ENCODE measurements around the gene ARHGEF7.

Gene ARHGEF7

DNA sequence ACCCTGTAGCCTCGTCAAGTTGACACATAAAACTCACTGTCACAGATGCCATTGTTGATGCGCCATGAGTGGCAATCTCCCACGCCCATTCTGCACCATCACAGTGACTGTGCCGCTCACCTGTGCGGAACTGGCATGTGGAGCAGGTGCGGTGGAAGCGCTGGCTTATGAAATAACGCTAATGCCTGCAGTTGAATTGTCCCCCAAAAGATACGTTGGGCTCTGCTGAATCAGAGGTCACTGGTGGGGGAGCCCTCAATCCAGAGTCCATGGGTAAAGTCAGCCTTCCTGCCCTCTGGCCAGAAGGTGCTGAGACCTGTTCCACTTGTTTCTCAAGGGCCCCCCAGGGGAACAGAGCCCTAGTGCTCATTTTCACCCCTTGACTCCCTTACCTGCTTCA, 2.9 kb upstream of the ARHGEF7 start:
- DNase-seq, result no peak

DNA sequence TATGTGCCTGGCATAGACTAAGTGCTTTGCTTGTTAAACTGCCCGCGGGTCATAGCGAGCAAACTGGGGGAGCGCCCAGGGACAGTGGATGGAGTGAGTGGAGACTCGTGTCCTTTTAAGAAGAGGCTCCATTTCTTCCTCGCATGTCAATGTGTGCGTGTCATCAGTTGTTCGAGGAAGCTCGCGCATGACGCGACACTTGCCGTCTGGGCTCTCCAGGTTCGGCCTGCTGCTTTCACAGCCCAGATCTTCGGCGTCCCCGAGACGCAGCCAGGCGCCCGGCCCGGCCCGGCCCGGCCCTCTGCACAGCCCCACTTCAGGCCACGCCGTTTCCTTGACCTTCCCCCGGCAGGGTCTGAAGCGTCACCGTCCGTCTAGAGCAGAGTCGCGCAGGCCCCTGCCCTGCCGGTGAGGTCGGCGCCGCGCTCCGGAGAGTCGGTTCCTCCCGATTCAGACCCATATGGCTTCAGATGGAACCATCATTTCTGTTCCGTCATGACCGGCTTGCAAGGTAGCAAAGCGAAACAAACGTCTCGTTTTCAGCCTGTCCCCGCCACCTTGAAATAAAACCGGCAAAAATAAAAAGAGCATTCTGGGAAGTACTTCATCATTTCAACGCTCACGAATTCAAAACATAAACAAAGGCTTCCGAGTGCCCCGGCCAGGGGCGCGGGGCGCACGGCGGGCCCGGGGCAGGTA, 599 bp upstream of the ARHGEF7 start:
- DNase-seq, result no peak

DNA sequence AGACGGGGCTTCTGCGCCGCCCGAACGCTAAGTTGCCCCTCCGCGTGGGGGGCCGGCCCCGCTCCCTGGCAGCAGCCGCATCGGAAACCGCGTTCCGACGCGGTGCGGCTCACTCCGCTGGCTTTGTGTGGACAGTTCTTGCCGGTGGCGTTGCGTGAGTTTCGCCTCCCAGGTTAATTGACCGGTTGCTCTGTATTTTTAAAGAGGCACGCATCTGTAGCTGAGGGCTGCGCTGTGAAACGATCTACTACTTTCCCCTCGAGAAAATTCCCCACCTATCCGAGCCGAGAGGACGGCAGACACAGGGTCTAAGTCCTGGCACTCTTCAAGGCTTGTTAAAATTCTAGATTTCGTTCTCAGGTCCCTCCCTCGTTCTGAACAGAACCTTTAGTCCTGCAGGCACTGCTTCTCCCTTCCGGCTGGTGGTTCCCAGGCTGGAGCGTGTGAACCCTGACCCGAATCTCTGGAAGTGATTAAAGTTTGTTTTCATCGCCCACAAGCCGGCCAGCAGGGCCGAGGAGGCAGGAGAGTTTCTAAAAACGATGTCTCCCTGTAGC, 933 bp downstream of the ARHGEF7 start:
- no peak for DNase-seq

DNA sequence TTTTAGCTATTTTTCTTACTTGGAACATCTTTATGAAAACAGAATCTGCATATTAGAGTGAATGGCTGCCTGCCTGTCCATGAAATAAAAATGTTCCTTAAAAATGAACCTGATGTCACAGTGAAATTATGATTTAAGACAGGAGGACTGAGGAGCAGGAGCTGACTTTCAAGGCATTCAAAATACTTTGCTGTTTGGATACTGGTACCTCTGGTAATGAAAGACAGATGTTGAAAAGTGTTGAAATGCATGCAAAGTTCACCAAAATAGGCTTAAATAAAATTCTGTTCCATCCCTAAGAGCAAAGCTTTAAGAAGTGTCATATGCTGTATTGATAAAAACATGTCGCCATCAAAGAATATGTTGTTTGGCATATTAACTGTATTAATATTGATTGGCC, 1.7 kb downstream of the ARHGEF7 start:
- no peak for DNase-seq

DNA sequence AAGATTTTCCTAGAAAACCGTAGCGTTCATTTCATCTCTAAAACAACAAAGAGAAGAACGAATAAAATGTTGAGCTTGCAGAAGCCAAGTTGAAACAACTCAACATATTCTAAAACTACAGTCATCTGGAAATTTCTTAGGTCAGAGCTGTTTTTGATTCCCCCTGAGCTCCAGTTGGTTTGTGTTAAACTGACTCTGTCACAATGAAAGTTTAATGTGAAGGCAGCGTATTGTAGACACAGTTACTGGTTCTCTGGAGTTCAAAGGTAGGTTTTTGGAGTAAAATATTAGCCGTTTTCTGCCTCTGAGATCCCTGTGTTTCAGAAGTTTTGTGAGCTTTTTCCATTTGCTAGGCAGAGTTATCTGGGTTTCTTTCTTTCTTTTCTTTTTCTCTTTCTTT, 2.2 kb downstream of the ARHGEF7 start:
- no peak for DNase-seq

DNA sequence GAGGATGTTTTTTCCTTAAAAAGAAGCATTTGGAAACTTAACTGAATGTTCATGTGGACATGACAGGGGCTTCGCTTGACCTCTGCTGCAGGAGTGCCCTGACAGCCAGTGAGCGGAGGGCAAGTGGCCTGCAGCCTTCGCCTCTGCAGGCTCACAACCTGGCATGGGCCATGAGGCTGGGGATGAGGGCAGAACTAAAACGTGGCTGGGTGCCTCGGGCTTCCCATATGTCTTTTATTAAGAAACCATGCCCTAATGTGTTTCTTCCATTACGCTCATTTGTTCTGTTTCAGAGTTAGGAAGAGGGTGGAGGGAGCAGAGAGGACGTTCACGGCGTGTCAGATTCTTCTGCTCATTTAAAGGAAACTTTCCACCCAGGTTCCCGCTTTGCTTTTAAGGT, 2.9 kb downstream of the ARHGEF7 start:
- DNase-seq, result no peak

DNA sequence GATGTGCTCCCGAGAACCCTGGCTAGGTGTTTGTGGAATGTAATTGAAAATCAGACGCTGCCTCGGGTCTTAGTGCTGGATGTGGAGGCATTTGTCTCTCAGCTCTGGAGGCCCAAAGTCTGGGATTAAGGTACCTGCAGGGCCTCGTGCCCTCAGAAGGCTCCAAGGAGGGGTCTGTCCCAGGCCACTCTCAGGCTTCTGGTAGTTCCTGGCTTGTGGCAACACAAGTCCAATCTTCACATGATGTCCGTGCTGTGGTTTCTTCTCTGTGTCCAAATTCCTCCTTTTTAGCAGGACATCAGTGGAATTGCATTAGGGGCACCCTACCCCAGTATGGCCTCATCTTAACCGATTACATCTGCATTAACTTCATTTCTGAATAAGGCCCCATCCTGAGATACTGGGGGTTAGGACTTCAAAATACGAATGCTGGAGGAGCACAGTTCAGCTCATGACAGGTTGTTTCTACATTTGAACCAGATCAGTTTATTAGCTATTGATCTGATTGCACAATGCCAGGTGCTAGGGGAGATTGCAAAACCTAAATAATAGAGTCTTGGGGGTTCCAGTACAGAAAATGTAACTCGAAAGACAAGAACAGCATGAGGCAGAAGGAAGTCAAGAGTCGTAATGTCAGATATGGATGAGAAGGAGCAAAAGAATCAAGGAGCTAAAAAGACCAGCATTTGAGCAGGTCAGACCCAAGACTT, 3.9 kb downstream of the ARHGEF7 start:
- DNase-seq, result no peak

DNA sequence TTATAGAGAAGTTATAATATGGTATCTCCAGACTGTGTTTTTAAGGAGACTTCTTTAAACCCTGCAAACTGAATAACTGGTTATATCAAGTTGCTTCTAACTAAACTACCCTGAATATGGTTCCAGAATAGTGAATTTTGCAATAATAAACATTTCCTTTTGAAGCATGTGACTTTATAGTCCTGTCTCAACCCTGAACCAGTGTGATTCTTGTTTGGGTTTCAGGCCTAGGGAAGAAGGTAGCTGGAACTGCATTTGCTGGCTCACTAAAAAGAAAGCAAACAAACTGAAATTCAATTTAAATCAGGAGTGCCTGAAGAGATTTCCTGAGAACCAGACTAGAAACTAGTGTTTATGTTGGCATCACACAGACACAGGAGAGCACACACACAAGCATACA, 4.9 kb downstream of the ARHGEF7 start:
- DNase-seq, result no peak

DNA sequence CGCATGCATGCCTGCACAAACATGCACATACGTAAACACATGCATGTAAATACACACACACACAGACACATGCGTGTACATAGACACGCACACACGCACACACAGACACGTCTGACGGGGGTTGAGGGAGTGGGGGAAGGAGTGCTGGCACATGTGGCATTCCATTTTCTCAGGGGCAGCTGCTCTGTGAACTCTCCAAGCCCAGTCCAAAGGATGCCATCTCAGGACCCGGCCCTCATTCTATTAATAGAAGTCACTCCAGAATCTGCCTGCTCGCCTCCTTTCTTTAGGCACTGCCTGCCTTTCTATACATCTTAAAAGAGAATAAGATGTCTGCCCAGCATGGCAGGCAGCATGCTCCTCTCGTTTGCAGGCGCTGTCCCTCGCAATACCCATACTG, 5.3 kb downstream of the ARHGEF7 start:
- no peak for DNase-seq

DNA sequence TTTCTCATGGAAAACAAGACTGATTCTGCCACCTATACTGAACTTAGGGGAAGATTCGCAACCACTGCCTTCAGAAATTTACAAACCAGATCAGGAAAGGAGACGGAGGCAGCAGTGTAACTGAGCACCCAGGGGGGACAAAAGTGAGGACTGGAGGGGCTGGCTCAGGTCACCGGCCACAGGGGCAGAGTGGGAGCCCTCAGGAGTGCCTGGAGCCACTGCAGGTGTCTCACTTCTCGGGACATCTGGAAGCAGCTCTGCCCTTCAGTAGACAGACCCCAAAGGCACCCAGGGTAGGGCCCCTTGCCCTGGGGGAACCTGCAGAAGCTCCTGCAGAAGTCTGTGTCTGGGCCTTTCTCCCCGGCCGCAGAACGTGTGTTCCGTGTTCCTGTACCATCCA, 5.8 kb downstream of the ARHGEF7 start:
- no peak for DNase-seq

DNA sequence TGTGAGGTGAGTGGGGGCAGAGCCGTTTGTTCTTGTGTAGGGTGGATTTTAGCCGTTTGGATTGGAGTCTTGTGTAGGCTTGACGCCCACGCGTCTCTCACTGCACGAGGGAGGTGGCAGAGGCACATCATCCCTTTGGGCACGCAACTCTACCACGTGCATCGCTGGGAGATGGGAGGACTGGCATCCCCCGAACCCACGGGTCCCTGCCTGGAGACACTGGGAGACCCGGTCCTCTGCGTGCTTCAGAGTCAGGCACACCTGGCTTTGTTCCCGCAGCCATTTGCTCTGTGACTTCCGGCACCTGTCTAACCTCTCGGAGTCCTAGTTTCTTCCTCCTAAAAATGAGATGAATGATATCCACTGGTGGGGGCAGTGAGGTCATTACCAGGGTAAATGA, 6.4 kb downstream of the ARHGEF7 start:
- no peak for DNase-seq

DNA sequence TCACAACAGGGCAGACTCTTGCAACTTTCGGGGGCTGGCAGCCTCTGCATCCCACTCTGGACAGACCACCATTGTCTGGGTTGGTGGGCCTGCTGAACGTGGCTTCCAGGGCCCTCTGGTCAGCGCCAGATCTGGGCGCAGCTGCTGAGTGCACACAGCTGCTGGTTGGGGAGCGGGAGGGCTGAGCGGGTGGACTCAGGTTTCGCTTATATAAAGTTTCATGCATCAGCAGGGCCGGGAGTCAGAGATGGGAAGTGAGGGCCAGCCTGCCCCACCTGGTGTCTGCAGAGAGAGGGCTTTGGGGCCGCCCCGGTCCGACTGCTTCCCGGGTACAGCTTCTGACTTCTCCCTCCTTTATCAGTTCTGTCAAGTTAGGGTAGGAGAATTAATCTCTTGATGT, 6.9 kb downstream of the ARHGEF7 start:
- DNase-seq, result no peak

DNA sequence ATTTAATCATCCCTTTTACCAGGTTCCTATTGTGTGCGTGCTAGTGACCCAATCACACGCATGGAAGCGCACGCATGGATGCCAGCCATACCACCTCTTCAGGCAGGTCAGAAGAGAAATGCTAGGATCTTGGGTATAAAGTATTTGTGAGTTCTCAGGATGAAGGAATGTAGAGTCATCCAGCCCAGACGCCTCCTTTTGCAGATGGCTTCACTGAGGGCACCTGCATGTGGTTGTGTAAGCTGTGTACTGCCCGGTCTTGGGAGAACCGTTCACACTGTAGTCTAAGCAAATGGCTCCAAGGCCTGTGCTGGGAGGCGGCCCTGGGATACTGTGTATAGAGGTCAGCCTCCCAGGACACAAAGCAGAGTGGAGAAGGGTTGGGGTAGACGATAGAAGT, 7.5 kb downstream of the ARHGEF7 start:
- DNase-seq, result no peak

DNA sequence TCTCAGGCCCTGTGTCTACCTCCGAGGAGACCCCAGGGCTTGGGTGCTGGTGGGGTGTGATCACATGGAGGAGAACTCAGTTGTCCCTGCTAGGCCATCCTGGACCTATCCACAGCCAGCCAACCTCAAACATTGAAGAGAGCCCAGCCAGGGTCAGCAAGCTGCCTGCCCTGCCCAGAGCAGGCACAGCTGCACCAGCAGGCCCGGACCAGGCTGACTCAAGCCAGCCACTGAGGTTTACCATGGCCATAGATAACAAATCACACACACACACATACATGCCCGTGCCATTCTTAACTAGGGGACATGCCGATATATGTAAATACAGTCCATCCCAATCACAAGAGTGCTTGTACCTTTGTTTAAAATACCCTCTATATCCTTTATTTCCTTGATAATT, 8.1 kb downstream of the ARHGEF7 start:
- no peak for DNase-seq

DNA sequence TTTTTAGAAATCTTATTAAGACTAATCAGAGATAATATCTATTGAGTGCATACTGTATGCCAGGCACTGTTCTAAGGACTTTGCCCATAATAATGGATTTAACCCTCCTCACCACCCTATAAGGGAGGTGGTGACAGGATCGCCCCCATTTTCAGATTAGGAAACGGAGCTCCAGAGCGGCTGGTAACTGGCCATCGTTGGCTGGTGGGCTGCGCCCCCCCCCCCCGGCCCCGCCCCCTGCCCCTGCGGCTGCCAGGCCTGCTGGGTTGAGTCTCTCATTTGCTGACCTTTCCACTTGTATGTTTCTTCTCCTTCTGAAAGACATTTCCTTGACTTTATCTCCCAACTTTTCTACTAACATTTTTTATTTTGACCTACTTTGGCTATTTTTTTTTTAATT, 8.5 kb downstream of the ARHGEF7 start:
- DNase-seq, result no peak

DNA sequence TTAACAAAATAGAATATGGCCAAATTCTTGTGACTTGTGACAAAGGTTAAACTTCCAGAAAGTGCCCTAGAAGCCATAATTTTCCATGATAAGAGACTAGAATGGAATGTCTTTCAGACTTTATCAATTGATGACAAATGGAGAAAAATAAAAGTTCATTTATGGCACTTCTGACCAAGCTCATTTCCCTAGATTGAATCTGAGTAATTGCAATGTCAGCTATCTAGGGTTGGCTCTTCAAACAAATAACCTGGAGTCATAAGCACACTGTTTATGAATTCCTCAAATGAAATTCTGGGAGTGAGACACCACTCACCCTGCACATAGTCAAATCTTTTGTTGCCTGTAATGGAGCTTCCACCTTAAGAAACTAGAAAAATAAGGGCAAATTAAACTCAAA, 11.4 kb downstream of the ARHGEF7 start:
- DNase-seq, result no peak

DNA sequence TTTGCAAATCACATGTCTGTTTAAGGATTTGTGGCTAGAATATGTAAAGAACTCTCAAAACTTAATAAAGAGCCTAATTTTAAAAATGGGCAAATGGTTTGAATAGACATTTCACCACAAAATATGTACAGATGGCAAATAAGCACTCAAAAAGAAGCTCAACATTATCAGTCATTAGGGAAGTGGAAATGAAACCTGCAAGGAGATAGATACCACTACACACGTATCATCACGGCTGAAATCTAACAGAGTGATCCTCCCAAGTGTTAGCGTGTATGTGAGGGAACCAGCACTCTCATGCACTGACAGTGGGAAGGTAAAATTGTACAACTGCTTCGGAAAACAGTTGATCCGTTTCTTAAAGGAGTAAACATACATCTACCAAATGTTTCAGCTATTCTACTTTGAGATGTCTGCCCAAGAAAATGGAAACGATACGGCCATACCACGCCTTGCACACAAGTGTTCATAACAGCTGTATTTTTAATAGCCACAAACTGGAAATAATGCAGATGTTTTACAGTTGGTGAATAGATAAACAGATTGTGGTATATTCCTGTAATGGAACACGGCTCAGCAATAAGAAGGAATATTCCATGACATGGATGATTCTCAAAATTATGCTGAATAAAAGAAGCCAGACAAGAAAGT, 14.5 kb downstream of the ARHGEF7 start:
- no peak for DNase-seq

DNA sequence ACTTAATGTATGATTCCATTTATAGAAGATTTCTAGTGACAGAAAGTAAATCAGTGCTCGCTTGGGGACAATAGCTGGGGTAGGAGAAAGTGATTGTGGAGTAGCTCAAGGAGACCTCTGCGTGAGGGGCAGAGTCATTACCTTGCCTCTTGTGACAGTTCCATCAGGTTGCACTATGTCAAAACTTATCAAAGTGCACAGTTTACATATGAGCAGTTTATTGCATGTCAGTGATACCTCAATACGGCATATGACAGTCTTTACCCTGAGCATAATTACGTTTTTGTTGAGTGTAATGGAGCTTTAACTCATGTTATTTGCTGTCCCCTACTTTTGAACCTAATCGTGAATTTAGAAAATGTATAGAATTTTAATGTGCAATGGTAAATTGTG, 15.0 kb downstream of the ARHGEF7 start:
- DNase-seq, result no peak

DNA sequence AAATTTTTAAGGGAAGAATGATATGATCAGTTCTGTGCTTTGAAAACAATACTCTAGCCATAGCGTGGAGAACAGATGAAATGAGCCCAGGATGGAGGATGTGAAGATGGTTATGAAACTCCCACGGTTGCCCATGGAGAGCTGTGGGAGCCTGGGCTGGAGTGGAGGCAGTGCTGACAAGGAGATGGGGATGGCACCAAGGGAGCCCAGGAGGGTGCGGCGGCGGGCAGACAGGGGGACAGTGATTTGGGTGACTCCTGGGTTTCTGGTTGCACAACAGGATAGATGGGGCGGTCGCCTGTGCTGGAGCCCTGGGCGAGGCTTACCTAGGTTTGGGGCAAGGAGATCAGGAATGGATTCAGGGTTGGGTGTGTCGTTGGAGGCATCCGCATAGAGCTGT, 15.9 kb downstream of the ARHGEF7 start:
- DNase-seq, result no peak

DNA sequence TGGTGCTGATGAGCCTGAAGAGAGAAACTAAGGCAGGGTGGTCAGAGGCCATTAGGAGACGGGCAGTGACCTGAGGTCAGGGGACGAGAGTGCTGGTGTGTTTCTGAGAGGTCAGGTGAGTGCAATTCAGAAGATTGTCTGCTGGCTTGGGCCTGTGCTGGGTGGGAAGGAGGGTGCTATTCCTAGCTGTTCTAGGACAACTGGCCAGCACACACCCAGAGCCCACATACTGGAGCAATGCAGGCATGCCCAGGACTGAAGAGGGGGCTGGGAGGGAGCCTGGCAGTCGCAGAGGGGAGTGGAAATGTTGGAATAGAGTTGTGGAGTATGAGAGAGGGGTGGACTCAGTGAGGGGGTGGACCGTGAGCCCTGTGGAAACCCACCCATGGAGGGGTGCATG, 16.5 kb downstream of the ARHGEF7 start:
- DNase-seq, result no peak

DNA sequence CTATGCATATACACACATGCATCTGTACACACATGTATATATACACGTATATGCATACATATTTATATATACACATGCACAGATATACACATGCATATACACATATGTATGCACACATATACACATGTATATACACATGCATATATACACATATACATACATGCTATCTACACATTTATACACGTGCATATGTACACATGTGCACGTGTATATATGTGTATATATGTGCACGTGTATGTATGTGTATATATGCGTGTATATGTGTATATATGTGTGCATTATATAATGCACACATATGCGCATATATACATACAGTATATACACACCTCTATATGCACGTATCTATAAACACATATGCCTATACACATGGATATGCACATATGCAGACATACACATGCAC, 17.8 kb downstream of the ARHGEF7 start:
- no peak for DNase-seq

DNA sequence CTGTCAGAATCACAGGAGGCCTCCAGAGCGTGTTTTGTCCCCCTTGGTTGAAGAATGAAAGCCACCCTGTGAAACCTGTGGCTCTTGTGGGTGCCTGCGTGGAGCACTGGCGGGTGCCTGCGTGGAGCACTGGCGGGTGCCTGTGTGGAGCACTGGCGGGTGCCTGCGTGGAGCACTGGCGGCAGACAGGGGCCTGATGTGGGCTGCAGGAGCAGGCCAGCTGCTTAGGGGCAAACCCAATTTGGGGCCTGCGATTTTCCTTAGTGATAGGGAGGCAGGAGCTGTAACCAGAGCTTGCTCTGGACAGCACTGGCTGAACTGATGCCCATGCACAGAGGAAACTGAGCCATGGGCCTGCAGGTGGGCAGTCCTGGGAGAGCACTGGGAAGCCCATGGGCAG, 24.3 kb downstream of the ARHGEF7 start:
- DNase-seq, result no peak

DNA sequence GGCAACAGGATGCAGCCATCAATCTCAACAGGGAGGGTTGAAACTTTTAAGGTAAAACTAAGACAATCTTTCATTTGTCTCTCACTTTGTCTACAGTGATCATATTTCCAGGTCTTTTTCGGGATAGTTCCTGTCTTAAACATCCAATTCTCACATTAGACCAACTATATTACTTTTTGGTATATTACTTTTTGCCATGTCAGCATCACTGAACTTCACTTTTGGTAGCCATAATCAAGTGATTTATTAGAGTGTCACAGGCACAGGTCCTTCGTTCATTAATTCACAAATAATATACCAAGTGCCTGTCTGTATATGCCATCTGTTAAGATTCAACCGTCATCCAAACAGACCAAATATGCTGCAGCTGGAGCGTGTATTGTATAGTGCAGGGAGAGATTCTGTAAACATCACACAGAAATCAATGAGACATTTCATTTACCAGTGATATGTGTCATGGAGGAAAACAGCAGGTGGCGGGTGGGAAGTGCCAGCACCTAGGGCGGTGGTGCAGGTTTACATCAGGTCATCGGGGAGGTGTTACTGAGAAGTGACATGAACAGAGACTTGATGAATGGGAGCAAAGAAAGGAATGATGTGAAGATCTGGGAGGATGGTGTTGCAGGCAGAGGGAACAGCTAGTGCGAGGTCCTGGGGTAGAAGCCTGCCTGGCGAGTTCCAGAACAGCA, 24.9 kb downstream of the ARHGEF7 start:
- no peak for DNase-seq
